Small intestine (tissue), 7 donors: ENCODE results near the gene GADD45B. TPM values are rescaled to one million over a fixed set of nuclear protein-coding genes. Genes with fewer than 3 reads are reported as not detected.

Experiments
- DNase-seq, 2 donors: peaks; one replicate each; pipeline versions ENCODE4 v3.0.0 to v3.0.0-alpha.2; 2013
- FAIRE-seq: peaks from 2 replicates; lab custom pipeline; 2012; peaks lifted over from hg19 to GRCh38; lab: Jason Lieb, UNC
- H3K27ac ChIP-seq, 3 donors: one replicate each; pipeline ENCODE4 v1.5.1; 2013; ENCODE audit warnings: low read length in 2 of 3, mild to moderate bottlenecking in 2 of 3, control low read depth in 1 of 3, inconsistent platforms in 1 of 3, low read depth in 1 of 3, moderate library complexity in 1 of 3
- H3K27me3 ChIP-seq, 3 donors: one replicate each; pipeline ENCODE4 v1.6.1; 2013; ENCODE audit warnings: low read length in 3 of 3, inconsistent platforms in 1 of 3; ENCODE audit not compliant: control insufficient read depth in 3 of 3, insufficient read depth in 3 of 3
- H3K36me3 ChIP-seq, 3 donors: one replicate each; pipeline ENCODE4 v1.6.1; 2013; ENCODE audit warnings: low read length in 3 of 3, inconsistent platforms in 1 of 3, low read depth in 1 of 3, mild to moderate bottlenecking in 1 of 3, moderate library complexity in 1 of 3; ENCODE audit not compliant: control insufficient read depth in 3 of 3, insufficient read depth in 2 of 3
- H3K4me1 ChIP-seq, 3 donors: one replicate each; pipeline ENCODE4 v1.6.1; 2013; ENCODE audit warnings: low read length in 2 of 3, inconsistent platforms in 1 of 3, low read depth in 1 of 3, mild to moderate bottlenecking in 1 of 3, moderate library complexity in 1 of 3; ENCODE audit not compliant: control insufficient read depth in 3 of 3, insufficient read depth in 2 of 3
- H3K4me3 ChIP-seq, 3 donors: one replicate each; pipeline ENCODE4 v1.5.1; 2013; ENCODE audit warnings: low read length in 3 of 3, control low read depth in 1 of 3, inconsistent platforms in 1 of 3, low read depth in 1 of 3, mild to moderate bottlenecking in 1 of 3, moderate library complexity in 1 of 3
- H3K9me3 ChIP-seq, 2 donors: one replicate each; pipeline ENCODE4 v1.6.1; 2013; ENCODE audit warnings: low read depth in 1 of 2, low read length in 1 of 2; ENCODE audit not compliant: control insufficient read depth in 2 of 2, insufficient read depth in 1 of 2
- WGBS, 3 donors: extraction: QIAGEN DNeasy Blood & Tissue Kit; methylation state at CpG; one replicate each; pipeline ENCODE4 v1.1.7; 2013; 5-methylcytosine and 5-hydroxymethylcytosine counted together
- polyA plus RNA-seq, 4 donors: library from polyadenylated mRNA; stranded (reverse) in 3 of 4; unstranded in 1 of 4; fragments of 200-250 nt in 3 of 4; fragments of 120-200 nt in 1 of 4; gene quantifications; one replicate each; pipeline versions ENCODE4 v1.2.1 to v1.2.3, GENCODE V29; 2013
- donor health status: healthy with polysubstance abuse.
- donor health status: control.
- donor health status: control.
- donor health status: Bipolar disorder and iron deficiency.
- donor health status: healthy.

GADD45B gene
- polyA plus RNA-seq, 4 donors: 12.1 to 40.4 (median 15.1) TPM

- peak overlapping the region in 2 of 3 donors; percentile 56 to 93 for H3K27ac ChIP-seq
These were observed 2.4 kb downstream of the GADD45B start for GRCh38 chr19:2478278-2478755.

GRCh38 chr19:2478756-2479555 is 3.0 kb downstream of the GADD45B start:
- H3K9me3 ChIP-seq: peaks cover 3 to 24% of the 10 kb centered on the region in 2 donors
- H3K27me3 ChIP-seq: peaks cover 0 to 59% (median 0%) of the 10 kb centered on the region in 3 donors
- peaks cover 4 to 40% (median 4%) of the 10 kb centered on the region in 3 donors for H3K4me1 ChIP-seq
- no peak for FAIRE-seq
- WGBS, 3 donors: 1 to 3% (median 2%) methylated on average over 38 to 39 of the region's 39 CpGs
- no peaks in the 10 kb centered on the region for H3K36me3 ChIP-seq
- peak overlapping the region; percentile 34 to 82 (median 66) for H3K4me3 ChIP-seq
- H3K27ac ChIP-seq: peak overlapping the region in 2 of 3 donors; percentile 56 to 93
- peak; percentile 61 to 63 for DNase-seq

More at GRCh38 chr19:2478278-2478755, 2.4 kb downstream of the GADD45B start:
- H3K9me3 ChIP-seq: peaks cover under 1 to 17% of the 10 kb centered on the region in 2 donors
- H3K36me3 ChIP-seq: no peaks in the 10 kb centered on the region
- DNase-seq (peak; percentile 72 to 79), FAIRE-seq (no peak)
- 0 to 2% (median 2%) methylated on average over 20 of the region's 20 CpGs for WGBS, 3 donors
- H3K4me1 ChIP-seq: peaks cover 4 to 40% (median 4%) of the 10 kb centered on the region in 3 donors
- peaks cover 0 to 59% (median 0%) of the 10 kb centered on the region in 3 donors for H3K27me3 ChIP-seq
- peak overlapping the region; percentile 34 to 89 (median 82) for H3K4me3 ChIP-seq

- H3K27ac ChIP-seq: no peak overlapping the region
- peaks cover 3 to 30% of the 10 kb centered on the region in 2 donors for H3K9me3 ChIP-seq
- H3K4me1 ChIP-seq: peaks cover 4 to 39% (median 4%) of the 10 kb centered on the region in 3 donors
- H3K36me3 ChIP-seq: no peaks in the 10 kb centered on the region
- WGBS, 3 donors: 49 to 64% (median 61%) methylated on average over 20 of the region's 20 CpGs
- DNase-seq (no peak), FAIRE-seq (no peak)
- H3K27me3 ChIP-seq: peaks cover 0 to 61% (median 0%) of the 10 kb centered on the region in 3 donors
- peak overlapping the region in 1 of 3 donors; percentile 66 for H3K4me3 ChIP-seq
These were observed 3.7 kb downstream of the GADD45B start for GRCh38 chr19:2479556-2480194.

GRCh38 chr19:2481466-2481865 is 5.5 kb downstream of the GADD45B start:
- H3K9me3 ChIP-seq: peaks cover 3 to 34% of the 10 kb centered on the region in 2 donors
- no peak for DNase-seq

GRCh38 chr19:2482354-2483038 is 6.6 kb downstream of the GADD45B start:
- no peaks in the 10 kb centered on the region for H3K36me3 ChIP-seq
- no peak for DNase-seq
- no peak overlapping the region for H3K4me3 ChIP-seq
- H3K9me3 ChIP-seq: peaks cover 3 to 34% of the 10 kb centered on the region in 2 donors
- 70 to 86% (median 81%) methylated on average over 12 of the region's 12 CpGs for WGBS, 3 donors
- FAIRE-seq: no peak
- peaks cover 0 to 50% (median 0%) of the 10 kb centered on the region in 3 donors for H3K27me3 ChIP-seq
- peaks cover 4 to 17% (median 4%) of the 10 kb centered on the region in 3 donors for H3K4me1 ChIP-seq
- no peak overlapping the region for H3K27ac ChIP-seq

More at GRCh38 chr19:2481466-2481865, 5.5 kb downstream of the GADD45B start:
- H3K27ac ChIP-seq: no peak overlapping the region
- no peaks in the 10 kb centered on the region for H3K36me3 ChIP-seq
- no peak for FAIRE-seq
- peaks cover 0 to 53% (median 0%) of the 10 kb centered on the region in 3 donors for H3K27me3 ChIP-seq
- peaks cover 4 to 24% (median 4%) of the 10 kb centered on the region in 3 donors for H3K4me1 ChIP-seq
- H3K4me3 ChIP-seq: no peak overlapping the region
- WGBS, 3 donors: 95 to 96% (median 95%) methylated on average over 16 of the region's 16 CpGs

GRCh38 chr19:2483084-2483483 is 7.2 kb downstream of the GADD45B start:
- peaks cover 0 to 50% (median 0%) of the 10 kb centered on the region in 3 donors for H3K27me3 ChIP-seq
- no peak overlapping the region for H3K4me3 ChIP-seq
- peaks cover 3 to 34% of the 10 kb centered on the region in 2 donors for H3K9me3 ChIP-seq
- DNase-seq (no peak), FAIRE-seq (no peak)
- 75 to 82% (median 77%) methylated on average over 6 of the region's 6 CpGs for WGBS, 3 donors
- no peaks in the 10 kb centered on the region for H3K36me3 ChIP-seq
- peaks cover under 1 to 12% (median 4%) of the 10 kb centered on the region in 3 donors for H3K4me1 ChIP-seq
- H3K27ac ChIP-seq: no peak overlapping the region

- 79 to 87% (median 86%) methylated on average over 4 of the region's 4 CpGs for WGBS, 3 donors
- DNase-seq: no peak
- peaks cover 2 to 8% (median 4%) of the 10 kb centered on the region in 3 donors for H3K4me1 ChIP-seq
- H3K9me3 ChIP-seq: peaks cover 3 to 34% of the 10 kb centered on the region in 2 donors
- peaks cover 0 to 50% (median 0%) of the 10 kb centered on the region in 3 donors for H3K27me3 ChIP-seq
- H3K4me3 ChIP-seq: no peak overlapping the region
- no peaks in the 10 kb centered on the region for H3K36me3 ChIP-seq
- no peak for FAIRE-seq
- no peak overlapping the region for H3K27ac ChIP-seq
These were observed 7.7 kb downstream of the GADD45B start for GRCh38 chr19:2483484-2484151.
